Muscle layer of colon (tissue), 2 donors: Measurements from ENCODE around the gene MUC2.

Experiments used
- H3K27ac ChIP-seq: one replicate; pipeline ENCODE4 v1.7.0; 2013; ENCODE audit warnings: low read depth, mild to moderate bottlenecking, low read length, moderate library complexity
- H3K27me3 ChIP-seq, 2 donors: one replicate each; pipeline ENCODE4 v1.7.0; 2013; ENCODE audit warnings: low read length in 2 of 2, mild to moderate bottlenecking in 2 of 2; ENCODE audit not compliant: insufficient read depth in 2 of 2, control insufficient read depth in 1 of 2
- H3K36me3 ChIP-seq: one replicate; pipeline ENCODE4 v1.7.0; 2013; ENCODE audit warnings: mild to moderate bottlenecking, low read length; ENCODE audit not compliant: insufficient read depth
- H3K4me1 ChIP-seq: one replicate; pipeline ENCODE4 v1.7.0; 2013; ENCODE audit warnings: mild to moderate bottlenecking, low read length; ENCODE audit not compliant: insufficient read depth
- H3K4me3 ChIP-seq, 2 donors: one replicate each; pipeline ENCODE4 v1.7.0; 2013; ENCODE audit warnings: low read length in 2 of 2, low read depth in 1 of 2, mild to moderate bottlenecking in 1 of 2, moderate library complexity in 1 of 2
- H3K9ac ChIP-seq: one replicate; pipeline ENCODE4 v1.7.0; 2013; ENCODE audit warnings: low read length
- H3K9me3 ChIP-seq: one replicate; pipeline ENCODE4 v1.7.0; 2013; ENCODE audit warnings: mild to moderate bottlenecking, low read length
- donor health status: abdominal sarcoma.
- donor health status: Adenocarcinoma of cecum.

The MUC2 gene

GRCh38 chr11:1055109-1055703, 19.5 kb upstream of the MUC2 start:
- H3K36me3 ChIP-seq: no peaks in the 10 kb centered on the region
- no peaks in the 10 kb centered on the region for H3K4me1 ChIP-seq
- no peak overlapping the region for H3K4me3 ChIP-seq
- H3K27me3 ChIP-seq: peaks cover 0 to 52% of the 10 kb centered on the region in 2 donors
- no peaks in the 10 kb centered on the region for H3K9me3 ChIP-seq
- no peak overlapping the region for H3K9ac ChIP-seq
- H3K27ac ChIP-seq: no peak overlapping the region

- Histone ChIP-seq H3K27ac (no peak overlapping the region), H3K4me3 (no peak overlapping the region), H3K4me1 (no peaks in the 10 kb centered on the region), H3K36me3 (no peaks in the 10 kb centered on the region), H3K27me3 (peaks cover 0 to 43% of the 10 kb centered on the region in 2 donors), H3K9ac (no peak overlapping the region), H3K9me3 (no peaks in the 10 kb centered on the region)
Measured at GRCh38 chr11:1055990-1056771, 18.5 kb upstream of the MUC2 start.

- H3K27ac ChIP-seq: no peak overlapping the region
- peaks cover 0 to 31% of the 10 kb centered on the region in 2 donors for H3K27me3 ChIP-seq
- no peaks in the 10 kb centered on the region for H3K4me1 ChIP-seq
Measured at GRCh38 chr11:1057806-1058205, 16.9 kb upstream of the MUC2 start.

GRCh38 chr11:1059759-1060158, 14.9 kb upstream of the MUC2 start:
- Histone ChIP-seq H3K27ac (no peak overlapping the region), H3K4me3 (no peak overlapping the region), H3K27me3 (peaks cover 0 to 15% of the 10 kb centered on the region in 2 donors), H3K9me3 (peaks cover 4% of the 10 kb centered on the region), H3K36me3 (no peaks in the 10 kb centered on the region), H3K4me1 (no peaks in the 10 kb centered on the region), H3K9ac (no peak overlapping the region)

More at GRCh38 chr11:1057806-1058205, 16.9 kb upstream of the MUC2 start:
- Histone ChIP-seq H3K9me3 (peaks cover 4% of the 10 kb centered on the region), H3K4me3 (no peak overlapping the region), H3K36me3 (no peaks in the 10 kb centered on the region), H3K9ac (no peak overlapping the region)

- no peak overlapping the region for H3K9ac ChIP-seq
Measured at GRCh38 chr11:1060410-1060809, 14.3 kb upstream of the MUC2 start.

GRCh38 chr11:1060852-1061616, 13.6 kb upstream of the MUC2 start:
- Histone ChIP-seq H3K27ac (no peak overlapping the region), H3K27me3 (peaks cover 0 to 3% of the 10 kb centered on the region in 2 donors), H3K4me3 (no peak overlapping the region), H3K9ac (no peak overlapping the region), H3K36me3 (no peaks in the 10 kb centered on the region), H3K9me3 (peaks cover 4% of the 10 kb centered on the region), H3K4me1 (no peaks in the 10 kb centered on the region)

More at GRCh38 chr11:1060410-1060809, 14.3 kb upstream of the MUC2 start:
- no peak overlapping the region for H3K27ac ChIP-seq
- no peaks in the 10 kb centered on the region for H3K4me1 ChIP-seq
- peaks cover 4% of the 10 kb centered on the region for H3K9me3 ChIP-seq
- peaks cover 0 to 9% of the 10 kb centered on the region in 2 donors for H3K27me3 ChIP-seq
- no peaks in the 10 kb centered on the region for H3K36me3 ChIP-seq
- H3K4me3 ChIP-seq: no peak overlapping the region

- Histone ChIP-seq H3K36me3 (no peaks in the 10 kb centered on the region), H3K4me3 (no peak overlapping the region), H3K9me3 (peaks cover 4% of the 10 kb centered on the region), H3K4me1 (no peaks in the 10 kb centered on the region), H3K27ac (no peak overlapping the region), H3K9ac (no peak overlapping the region), H3K27me3 (peaks cover 0 to 3% of the 10 kb centered on the region in 2 donors)
Measured at GRCh38 chr11:1062075-1062820, 12.4 kb upstream of the MUC2 start.

- Histone ChIP-seq H3K36me3 (no peaks in the 10 kb centered on the region), H3K9me3 (peaks cover 4% of the 10 kb centered on the region), H3K9ac (no peak overlapping the region), H3K4me3 (no peak overlapping the region), H3K27me3 (peaks cover 0 to 3% of the 10 kb centered on the region in 2 donors), H3K4me1 (no peaks in the 10 kb centered on the region), H3K27ac (no peak overlapping the region)
Measured at GRCh38 chr11:1064167-1064566, 10.5 kb upstream of the MUC2 start.

GRCh38 chr11:1067812-1068496, 6.7 kb upstream of the MUC2 start:
- Histone ChIP-seq H3K9me3 (no peaks in the 10 kb centered on the region), H3K27me3 (peaks cover 0 to 5% of the 10 kb centered on the region in 2 donors), H3K4me1 (no peaks in the 10 kb centered on the region), H3K27ac (no peak overlapping the region), H3K36me3 (no peaks in the 10 kb centered on the region), H3K4me3 (no peak overlapping the region), H3K9ac (no peak overlapping the region)

GRCh38 chr11:1069740-1070139, 4.9 kb upstream of the MUC2 start:
- Histone ChIP-seq H3K27me3 (peaks cover 0 to 16% of the 10 kb centered on the region in 2 donors), H3K4me3 (no peak overlapping the region), H3K9ac (no peak overlapping the region), H3K9me3 (no peaks in the 10 kb centered on the region), H3K27ac (no peak overlapping the region), H3K4me1 (no peaks in the 10 kb centered on the region), H3K36me3 (no peaks in the 10 kb centered on the region)
